GM12878 (cell line): ENCODE results near the gene RAMP2. TPM values are rescaled to one million over a fixed set of nuclear protein-coding genes. Genes with fewer than 3 reads are reported as not detected.

Experiments
- ATAC-seq: fragments of 200-7000 bp; cut with Tn5 transposase; 3 replicates; pipeline ENCODE4 v1.9.1; 2020; ENCODE audit warnings: mild to moderate bottlenecking, moderate library complexity
- BruUV-seq: library from RNA; stranded (reverse); fragments of 400-500 nt; replicated peaks from 2 replicates; lab custom pipeline; 2021; lab: Mats Ljungman, UMichigan
- CTCF ChIA-PET: fragments of 300-600 bp; sonication (Branson Sonifier 250); formaldehyde crosslinking; extraction: SDS; loops from one replicate; lab custom pipeline; 2021; ENCODE audit warnings: inconsistent platforms; lab: Yijun Ruan, JAX
- POLR2A ChIA-PET: fragments of 350-600 bp; formaldehyde crosslinking; extraction: SDS; loops from one replicate; lab custom pipeline; 2021; ENCODE audit warnings: inconsistent platforms; lab: Charles Lee
- RAD21 ChIA-PET: fragments of 300-600 bp; sonication (Branson Sonifier 250); formaldehyde crosslinking; loops from one replicate; lab custom pipeline; 2023; ENCODE audit warnings: antibody characterized with exemption; ENCODE audit not compliant: unreplicated experiment; lab: Charles Lee
- SMC1A ChIA-PET: fragments of 300-600 bp; sonication (Branson Sonifier 250); formaldehyde crosslinking; loops from one replicate; lab custom pipeline; 2023; ENCODE audit not compliant: unreplicated experiment, uncharacterized antibody; lab: Charles Lee
- DNase-seq: peaks from one replicate; pipeline ENCODE4 v3.0.0-alpha.2; 2011; ENCODE audit warnings: low read depth, low spot score
- FAIRE-seq: peaks from 3 replicates; lab custom pipeline; 2011; peaks lifted over from hg19 to GRCh38; lab: Jason Lieb, UNC
- H2AFZ ChIP-seq: 2 replicates; pipeline ENCODE4 v1.6.0; 2011; ENCODE audit warnings: low read depth, low read length, control low read depth; ENCODE audit not compliant: control insufficient read depth
- H3K27ac ChIP-seq: 2 replicates; pipeline ENCODE4 v1.5.1; 2011; ENCODE audit warnings: control low read depth; ENCODE audit not compliant: control insufficient read depth, insufficient read depth
- H3K27me3 ChIP-seq, 2 experiments: replicated peaks in 1 of 2; 2 replicates each; pipeline versions ENCODE4 v1.6.0 to v1.6.1; 2011; ENCODE audit warnings: low read length in 1 of 2; ENCODE audit not compliant: control insufficient read depth in 2 of 2, insufficient read depth in 2 of 2
- H3K36me3 ChIP-seq, 2 experiments: 2 replicates each; pipeline ENCODE4 v1.5.1; 2011; ENCODE audit warnings: low read length in 1 of 2; ENCODE audit not compliant: control insufficient read depth in 2 of 2, insufficient read depth in 2 of 2
- H3K4me1 ChIP-seq: 2 replicates; pipeline ENCODE4 v1.6.1; 2011; ENCODE audit warnings: mild to moderate bottlenecking, low read length, moderate library complexity, mixed read lengths; ENCODE audit not compliant: control insufficient read depth, insufficient read depth
- H3K4me2 ChIP-seq: 2 replicates; pipeline ENCODE4 v1.6.0; 2011; ENCODE audit warnings: control low read depth; ENCODE audit not compliant: control insufficient read depth, insufficient read depth
- H3K4me3 ChIP-seq: fragments of 200-600 bp; sonication (generic); 2 replicates; pipeline ENCODE4 v1.5.1; 2016
- H3K79me2 ChIP-seq: 2 replicates; pipeline ENCODE4 v1.6.0; 2011; ENCODE audit warnings: low read length; ENCODE audit not compliant: control insufficient read depth, insufficient read depth
- H3K9ac ChIP-seq: 2 replicates; pipeline ENCODE4 v1.8.0; 2011; ENCODE audit warnings: low read length, control low read depth, mixed read lengths; ENCODE audit not compliant: control insufficient read depth, insufficient read depth
- H3K9me3 ChIP-seq: replicated peaks from 3 replicates; pipeline ENCODE4 v1.5.1; 2011; ENCODE audit warnings: mild to moderate bottlenecking, low read length; ENCODE audit not compliant: control insufficient read depth, insufficient read depth
- H4K20me1 ChIP-seq: 2 replicates; pipeline ENCODE4 v1.6.0; 2011; ENCODE audit not compliant: control insufficient read depth, insufficient read depth
- BHLHE40 ChIP-seq, 2 experiments: fragments of 450-650 bp in 1 of 2; IDR thresholded peaks; 2 replicates each; pipeline ENCODE4 v1.6.1; 2011 to 2017; ENCODE audit warnings: low read depth in 2 of 2, borderline replicate concordance in 1 of 2, improper control_type of control experiment in 1 of 2, low read length in 1 of 2, mild to moderate bottlenecking in 1 of 2
- CREM ChIP-seq: IDR thresholded peaks from 2 replicates; pipeline ENCODE4 v1.6.1; 2014; ENCODE audit warnings: antibody characterized with exemption, low read depth
- EED ChIP-seq: sonication (generic); IDR thresholded peaks from 2 replicates; pipeline ENCODE4 v1.6.1; 2016; ENCODE audit warnings: antibody characterized with exemption, low read depth
- NR2F1 ChIP-seq: fragments of 450-650 bp; conservative IDR thresholded peaks from 2 replicates; pipeline ENCODE4 v1.6.1; 2017; ENCODE audit warnings: mild to moderate bottlenecking
- NRF1 ChIP-seq: conservative IDR thresholded peaks from 2 replicates; pipeline ENCODE4 v1.6.1; 2011; ENCODE audit warnings: mild to moderate bottlenecking, low read depth, low read length, improper control_type of control experiment
- SREBF1 ChIP-seq: IDR thresholded peaks from 2 replicates; pipeline ENCODE4 v1.6.1; 2012; ENCODE audit warnings: mild to moderate bottlenecking, low read length
- SREBF2 ChIP-seq: IDR thresholded peaks from 2 replicates; pipeline ENCODE4 v1.6.1; 2012; ENCODE audit warnings: mild to moderate bottlenecking, low read length
- WGBS: methylation state at CpG from one replicate; pipeline ENCODE4 v1.1.6; 2016; ENCODE audit warnings: low lambda C conversion rate; ENCODE audit not compliant: insufficient replicate concordance, insufficient coverage; ENCODE audit errors: missing lambda C conversion rate; 5-methylcytosine and 5-hydroxymethylcytosine counted together
- in situ Hi-C: fragments of 300-500 bp; cut with MboI; formaldehyde crosslinking; loops from 9 replicates; pipeline ENCODE4 v1.14.3; 2018; ENCODE audit warnings: mixed read lengths
- intact Hi-C: fragments of 100-400 bp; cut with micrococcal nuclease; formaldehyde crosslinking; loops from one replicate; pipeline ENCODE4 v1.14.2; 2022; ENCODE audit not compliant: unreplicated experiment
- polyA plus RNA-seq, 11 experiments: library from polyadenylated mRNA; depleted of rRNA in 4 of 11; unstranded in 6 of 11; stranded (reverse) in 5 of 11; fragments of >200 nt; fragmentation: Nextera tagmentation in 4 of 11; fragmentation: Illumina TruSeq in 1 of 11; extraction: Ambion mirVana in 4 of 11; extraction: Trizol in 1 of 11; gene quantifications; 1 replicate in 1 of 11; 2 replicates in 10 of 11; pipeline versions ENCODE4 v1.2.1 to v1.2.3, GENCODE V29; 2011 to 2016; ENCODE audit warnings: inconsistent platforms in 2 of 11, missing spikeins in 2 of 11, low read depth in 1 of 11
- total RNA-seq, 4 experiments: library from RNA; depleted of rRNA in 3 of 4; stranded (reverse); fragments of >200 nt in 3 of 4; fragmentation: Illumina TruSeq in 1 of 4; extraction: Trizol in 1 of 4; gene quantifications; 2 replicates each; pipeline versions ENCODE4 v1.2.1 to v1.2.3, GENCODE V29; 2013 to 2021
- TF ChIP-seq, protein P1 (sequence below): IDR thresholded peaks from 2 replicates; pipeline ENCODE4 v1.6.1; 2012; ENCODE audit warnings: low read depth, low read length, improper control_type of control experiment
- TF ChIP-seq, protein P2 (sequence below): fragments of 450-650 bp; IDR thresholded peaks from 2 replicates; pipeline ENCODE4 v1.6.1; 2017; ENCODE audit warnings: antibody characterized with exemption, mild to moderate bottlenecking, moderate library complexity
- TF ChIP-seq, protein P3 (sequence below), 3 experiments: IDR thresholded peaks in 2 of 3; conservative IDR thresholded peaks in 1 of 3; 2 replicates each; pipeline ENCODE4 v1.5.1; 2011; ENCODE audit warnings: low read depth in 3 of 3, low read length in 3 of 3, mild to moderate bottlenecking in 3 of 3, control low read depth in 2 of 3, moderate library complexity in 2 of 3, inconsistent platforms in 1 of 3, mixed read lengths in 1 of 3; ENCODE audit not compliant: control insufficient read depth in 2 of 3, insufficient read depth in 1 of 3; ENCODE audit errors: extremely low read depth in 1 of 3

The RAMP2 gene
- total and polyA plus RNA-seq, 10 of the 15 experiments (the other 5 are each of a cell fraction or from before 2014, with no cell fraction given), result 0.14 to 0.32 (median 0.21) TPM; not detected in 4

DNA sequence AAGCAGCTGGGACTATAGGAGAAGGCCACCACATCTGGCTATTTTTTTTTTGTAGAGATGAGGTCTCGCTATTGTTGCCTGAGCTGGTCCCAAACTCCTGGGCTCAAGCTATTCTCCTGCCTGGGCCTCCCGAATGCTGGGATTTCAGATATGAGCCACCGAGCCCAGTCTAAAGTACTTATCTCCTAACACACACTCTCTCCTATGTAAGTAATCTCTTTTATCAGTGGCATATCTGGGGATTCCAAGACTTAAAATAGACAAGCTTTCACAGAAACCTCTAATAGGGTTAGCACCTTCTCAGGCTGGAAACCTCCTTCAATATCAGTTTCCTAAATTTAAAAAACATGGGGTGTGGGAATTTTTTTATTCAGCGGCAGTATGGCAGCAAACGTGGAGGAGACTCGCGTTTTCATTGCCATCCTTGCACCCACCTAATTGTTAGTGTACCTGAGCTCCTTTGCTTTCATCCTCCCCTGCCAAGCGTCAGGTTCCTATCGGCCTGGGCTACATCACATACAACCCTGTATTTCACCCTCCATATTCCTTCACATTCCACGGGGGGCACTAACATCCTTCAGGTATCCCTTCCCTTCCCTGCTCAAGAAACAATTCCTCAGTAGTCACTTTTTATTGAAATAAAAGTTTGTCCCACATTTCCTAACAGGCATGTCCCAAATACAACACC lies 17.3 kb upstream of the RAMP2 start (continued):
- TF ChIP-seq, protein P1, sequence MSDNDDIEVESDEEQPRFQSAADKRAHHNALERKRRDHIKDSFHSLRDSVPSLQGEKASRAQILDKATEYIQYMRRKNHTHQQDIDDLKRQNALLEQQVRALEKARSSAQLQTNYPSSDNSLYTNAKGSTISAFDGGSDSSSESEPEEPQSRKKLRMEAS, result no peak
- TF ChIP-seq SREBF2 (no peak), EED (no peak)

DNA sequence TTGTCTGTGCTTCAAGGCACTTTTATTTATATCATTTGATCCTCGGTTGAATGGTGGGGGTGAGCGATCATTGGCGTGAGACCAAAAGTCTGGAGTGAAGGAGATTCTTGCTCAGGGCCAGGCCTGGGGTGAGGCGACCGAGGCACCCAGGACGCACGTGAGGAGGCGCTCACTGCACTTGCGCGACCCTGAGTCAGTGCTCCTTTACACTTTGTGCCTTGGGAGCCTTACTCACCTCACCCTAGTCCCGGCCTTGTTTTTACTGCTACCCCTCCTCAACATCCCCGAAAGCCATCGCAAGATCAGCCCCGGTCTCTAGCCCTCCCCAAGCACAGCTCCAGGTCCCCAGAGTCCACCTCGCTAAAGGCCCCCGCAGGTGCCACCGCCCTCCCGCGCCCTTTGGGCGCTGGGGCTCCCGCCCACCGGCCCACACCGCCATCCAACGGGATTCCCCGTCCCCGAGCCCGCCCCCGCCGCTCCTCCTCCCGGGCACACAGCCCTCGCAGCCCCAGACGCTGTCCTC lies 16.7 kb upstream of the RAMP2 start:
- Histone ChIP-seq H3K27me3 (no peaks in the 10 kb centered on the region), H3K4me3 (peak overlapping the region; percentile 63), H3K9ac (peak overlapping the region; percentile 76), H4K20me1 (no peaks in the 10 kb centered on the region), H3K36me3 (no peaks in the 10 kb centered on the region), H3K9me3 (no peaks in the 10 kb centered on the region), H3K4me2 (peak overlapping the region; percentile 88), H3K79me2 (peaks cover 15% of the 10 kb centered on the region), H3K4me1 (peaks cover 8% of the 10 kb centered on the region; the same call in 1 of the 2 replicates), H3K27ac (peak overlapping the region; percentile 60), H2AFZ (peak overlapping the region; percentile 82)
- in situ Hi-C loops (no loop called here), intact Hi-C loops (no loop called here)
- FAIRE-seq, result peak; percentile 86
- under 1% methylated on average over 15 of the region's 32 CpGs for WGBS
- RAD21 ChIA-PET, result interaction anchor here (1.2 to 2.2 kb wide), 3 partner anchors 9 to 254 kb away, joined by 3 to 7 read pairs (median 5); partner anchors contain the start of gene RPL27
- CTCF ChIA-PET, result interaction anchor here (1.0 to 3.0 kb wide), 3 partner anchors 19 to 195 kb away, joined by 4 to 13 read pairs (median 4); no protein-coding TSS in a partner anchor
- ATAC-seq, result peak; percentile 87
- SMC1A ChIA-PET, result interaction anchor here (1.0 to 1.9 kb wide), 3 partner anchors 19 to 166 kb away, joined by 3 to 7 read pairs (median 6); no protein-coding TSS in a partner anchor
- peak; percentile 16 for DNase-seq
- no TSS peak for BruUV-seq
- POLR2A ChIA-PET, result interaction anchor here (1.0 kb wide), 1 partner anchor 16 kb away, joined by 3 read pairs; no protein-coding TSS in a partner anchor
- TF ChIP-seq CREM (0 out of 2 replicates have a peak, but pooled peaks have one; percentile 14), BHLHE40 (IDR thresholded peaks at IDR 0.05; ENCODE audit: borderline replicate concordance in 1 of 2, low read depth in 2 of 2, low read length in 1 of 2) (peak; percentile 97 to 98), NRF1 (peak; percentile 33; the same call in 1 of the 2 replicates), SREBF1 (no peak), NR2F1 (0 out of 2 replicates have a peak, but pooled peaks have one; percentile 18)
- TF ChIP-seq, protein P2, sequence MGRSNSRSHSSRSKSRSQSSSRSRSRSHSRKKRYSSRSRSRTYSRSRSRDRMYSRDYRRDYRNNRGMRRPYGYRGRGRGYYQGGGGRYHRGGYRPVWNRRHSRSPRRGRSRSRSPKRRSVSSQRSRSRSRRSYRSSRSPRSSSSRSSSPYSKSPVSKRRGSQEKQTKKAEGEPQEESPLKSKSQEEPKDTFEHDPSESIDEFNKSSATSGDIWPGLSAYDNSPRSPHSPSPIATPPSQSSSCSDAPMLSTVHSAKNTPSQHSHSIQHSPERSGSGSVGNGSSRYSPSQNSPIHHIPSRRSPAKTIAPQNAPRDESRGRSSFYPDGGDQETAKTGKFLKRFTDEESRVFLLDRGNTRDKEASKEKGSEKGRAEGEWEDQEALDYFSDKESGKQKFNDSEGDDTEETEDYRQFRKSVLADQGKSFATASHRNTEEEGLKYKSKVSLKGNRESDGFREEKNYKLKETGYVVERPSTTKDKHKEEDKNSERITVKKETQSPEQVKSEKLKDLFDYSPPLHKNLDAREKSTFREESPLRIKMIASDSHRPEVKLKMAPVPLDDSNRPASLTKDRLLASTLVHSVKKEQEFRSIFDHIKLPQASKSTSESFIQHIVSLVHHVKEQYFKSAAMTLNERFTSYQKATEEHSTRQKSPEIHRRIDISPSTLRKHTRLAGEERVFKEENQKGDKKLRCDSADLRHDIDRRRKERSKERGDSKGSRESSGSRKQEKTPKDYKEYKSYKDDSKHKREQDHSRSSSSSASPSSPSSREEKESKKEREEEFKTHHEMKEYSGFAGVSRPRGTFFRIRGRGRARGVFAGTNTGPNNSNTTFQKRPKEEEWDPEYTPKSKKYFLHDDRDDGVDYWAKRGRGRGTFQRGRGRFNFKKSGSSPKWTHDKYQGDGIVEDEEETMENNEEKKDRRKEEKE, result no peak
- TF ChIP-seq, protein P3, sequence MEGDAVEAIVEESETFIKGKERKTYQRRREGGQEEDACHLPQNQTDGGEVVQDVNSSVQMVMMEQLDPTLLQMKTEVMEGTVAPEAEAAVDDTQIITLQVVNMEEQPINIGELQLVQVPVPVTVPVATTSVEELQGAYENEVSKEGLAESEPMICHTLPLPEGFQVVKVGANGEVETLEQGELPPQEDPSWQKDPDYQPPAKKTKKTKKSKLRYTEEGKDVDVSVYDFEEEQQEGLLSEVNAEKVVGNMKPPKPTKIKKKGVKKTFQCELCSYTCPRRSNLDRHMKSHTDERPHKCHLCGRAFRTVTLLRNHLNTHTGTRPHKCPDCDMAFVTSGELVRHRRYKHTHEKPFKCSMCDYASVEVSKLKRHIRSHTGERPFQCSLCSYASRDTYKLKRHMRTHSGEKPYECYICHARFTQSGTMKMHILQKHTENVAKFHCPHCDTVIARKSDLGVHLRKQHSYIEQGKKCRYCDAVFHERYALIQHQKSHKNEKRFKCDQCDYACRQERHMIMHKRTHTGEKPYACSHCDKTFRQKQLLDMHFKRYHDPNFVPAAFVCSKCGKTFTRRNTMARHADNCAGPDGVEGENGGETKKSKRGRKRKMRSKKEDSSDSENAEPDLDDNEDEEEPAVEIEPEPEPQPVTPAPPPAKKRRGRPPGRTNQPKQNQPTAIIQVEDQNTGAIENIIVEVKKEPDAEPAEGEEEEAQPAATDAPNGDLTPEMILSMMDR (IDR thresholded peaks at IDR 0.05 in 2 of 3, conservative IDR thresholded peaks at IDR 0.05 in 1 of 3; ENCODE audit: control insufficient read depth in 2 of 3, extremely low read depth in 1 of 3, insufficient read depth in 1 of 3, low read depth in 3 of 3, low read length in 3 of 3), result peak in 1 of 3 experiments; percentile 20; a peak in 1 of 6 replicates
